ENCODE measurements around the gene KCNJ5. TPM values are rescaled to one million over a fixed set of nuclear protein-coding genes. Genes with fewer than 3 reads are reported as not detected.

Gene KCNJ5
- total and polyA plus RNA-seq, 10 of the 15 experiments (the other 5 are each of a cell fraction or from before 2014, with no cell fraction given): 0.03 TPM; not detected in 8

- TF ChIP-seq POLR2AphosphoS2 (IDR thresholded peaks at IDR 0.05; ENCODE audit: low read depth, low read length) (no peak), JUNB (IDR thresholded peaks at IDR 0.05) (no peak), ZBTB11 (CRISPR knock-in tag; IDR thresholded peaks at IDR 0.05) (no peak), YY1 (IDR thresholded peaks at IDR 0.05; ENCODE audit: low read depth, low read length) (0 out of 2 replicates have a peak, but pooled peaks have one; percentile 22), SMARCA5 (IDR thresholded peaks at IDR 0.05) (no peak), RAD21 (IDR thresholded peaks at IDR 0.05; ENCODE audit: insufficient read depth, low read depth, low read length) (peak; percentile 97), RUNX3 (IDR thresholded peaks at IDR 0.05; ENCODE audit: low read length) (peak; percentile 60), USF1 (IDR thresholded peaks at IDR 0.05; ENCODE audit: borderline replicate concordance, extremely low read length, insufficient read depth, low read depth, low read length) (no peak), TAF1 (IDR thresholded peaks at IDR 0.05; ENCODE audit: borderline replicate concordance, low read depth, low read length) (no peak), TCF3 (IDR thresholded peaks at IDR 0.05; ENCODE audit: borderline replicate concordance, insufficient read depth, low read depth, low read length) (no peak), SREBF1 (IDR thresholded peaks at IDR 0.05; ENCODE audit: low read length) (no peak), NBN (IDR thresholded peaks at IDR 0.05) (no peak), MTA2 (IDR thresholded peaks at IDR 0.05; ENCODE audit: low read depth) (no peak), CTCF (IDR thresholded peaks at IDR 0.05 in 2 of 3, conservative IDR thresholded peaks at IDR 0.05 in 1 of 3; ENCODE audit: control insufficient read depth in 2 of 3, extremely low read depth in 1 of 3, insufficient read depth in 1 of 3, low read depth in 3 of 3, low read length in 3 of 3) (peak; percentile 67 to 90 (median 71)), CBX5 (IDR thresholded peaks at IDR 0.05; ENCODE audit: low read depth) (no peak), MXI1 (IDR thresholded peaks at IDR 0.05; ENCODE audit: low read depth, low read length) (no peak), EGR1 (IDR thresholded peaks at IDR 0.05; ENCODE audit: borderline replicate concordance in 1 of 2, low read depth in 2 of 2, low read length in 2 of 2) (no peak)
Measured at GRCh38 chr11:128884703-128885338, 6.3 kb upstream of the KCNJ5 start (continued).
